Measurements from ENCODE around the gene SF3B4.
"Not testable (repeated sequence)": the region's sequence is repeated elsewhere in the genome, so short reads cannot be mapped to it uniquely, and the experiment has no call there.

Gene SF3B4

DNA sequence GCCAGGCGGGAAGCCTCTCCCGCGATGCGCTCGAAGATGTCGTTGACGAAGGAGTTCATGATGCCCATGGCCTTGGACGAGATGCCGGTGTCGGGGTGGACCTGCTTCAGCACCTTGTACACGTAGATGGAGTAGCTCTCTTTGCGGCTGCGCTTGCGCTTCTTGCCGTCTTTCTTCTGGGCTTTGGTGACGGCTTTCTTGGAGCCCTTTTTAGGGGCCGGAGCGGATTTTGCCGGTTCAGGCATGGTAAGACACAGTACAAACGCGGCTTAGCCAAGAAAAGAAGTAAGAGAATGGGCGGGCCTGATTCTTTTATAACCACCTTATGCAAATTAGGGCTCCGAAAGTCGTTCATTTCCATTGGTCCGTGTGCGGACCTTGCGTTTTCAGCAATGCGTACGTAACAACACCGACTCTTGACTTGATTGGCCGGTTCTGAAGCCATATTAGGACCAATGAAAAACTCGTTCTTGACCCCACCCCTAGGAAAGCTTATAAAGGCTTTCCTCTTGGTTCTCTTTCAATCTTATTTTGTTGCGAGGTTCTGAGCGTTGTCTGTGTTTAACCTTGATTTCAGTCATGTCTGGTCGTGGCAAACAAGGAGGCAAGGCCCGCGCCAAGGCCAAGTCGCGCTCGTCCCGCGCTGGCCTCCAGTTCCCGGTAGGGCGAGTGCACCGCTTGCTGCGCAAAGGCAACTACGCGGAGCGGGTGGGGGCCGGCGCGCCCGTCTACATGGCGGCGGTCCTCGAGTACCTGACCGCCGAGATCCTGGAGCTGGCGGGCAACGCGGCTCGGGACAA lies 41.0 kb downstream of the SF3B4 start:
- in situ Hi-C loops (cut with HindIII; ENCODE audit: low sequenced_read_pairs): no loop called here
- DNase-seq (ENCODE audit: low read depth): peak; percentile 99
- TF ChIP-seq, protein P1, sequence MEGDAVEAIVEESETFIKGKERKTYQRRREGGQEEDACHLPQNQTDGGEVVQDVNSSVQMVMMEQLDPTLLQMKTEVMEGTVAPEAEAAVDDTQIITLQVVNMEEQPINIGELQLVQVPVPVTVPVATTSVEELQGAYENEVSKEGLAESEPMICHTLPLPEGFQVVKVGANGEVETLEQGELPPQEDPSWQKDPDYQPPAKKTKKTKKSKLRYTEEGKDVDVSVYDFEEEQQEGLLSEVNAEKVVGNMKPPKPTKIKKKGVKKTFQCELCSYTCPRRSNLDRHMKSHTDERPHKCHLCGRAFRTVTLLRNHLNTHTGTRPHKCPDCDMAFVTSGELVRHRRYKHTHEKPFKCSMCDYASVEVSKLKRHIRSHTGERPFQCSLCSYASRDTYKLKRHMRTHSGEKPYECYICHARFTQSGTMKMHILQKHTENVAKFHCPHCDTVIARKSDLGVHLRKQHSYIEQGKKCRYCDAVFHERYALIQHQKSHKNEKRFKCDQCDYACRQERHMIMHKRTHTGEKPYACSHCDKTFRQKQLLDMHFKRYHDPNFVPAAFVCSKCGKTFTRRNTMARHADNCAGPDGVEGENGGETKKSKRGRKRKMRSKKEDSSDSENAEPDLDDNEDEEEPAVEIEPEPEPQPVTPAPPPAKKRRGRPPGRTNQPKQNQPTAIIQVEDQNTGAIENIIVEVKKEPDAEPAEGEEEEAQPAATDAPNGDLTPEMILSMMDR (IDR thresholded peaks at IDR 0.05; ENCODE audit: low read depth, low read length, missing control alignments): no peak
- peak overlapping the region; percentile 51 for H3K4me3 ChIP-seq (ENCODE audit: low read depth, low read length)

- H3K4me3 ChIP-seq (ENCODE audit: low read depth, low read length): peak overlapping the region; percentile 51
- DNase-seq (ENCODE audit: low read depth); in situ Hi-C loops (cut with HindIII; ENCODE audit: low sequenced_read_pairs): not testable (repeated sequence)
Measured at GRCh38 chr1:149886121-149886395, 41.5 kb downstream of the SF3B4 start.

DNA sequence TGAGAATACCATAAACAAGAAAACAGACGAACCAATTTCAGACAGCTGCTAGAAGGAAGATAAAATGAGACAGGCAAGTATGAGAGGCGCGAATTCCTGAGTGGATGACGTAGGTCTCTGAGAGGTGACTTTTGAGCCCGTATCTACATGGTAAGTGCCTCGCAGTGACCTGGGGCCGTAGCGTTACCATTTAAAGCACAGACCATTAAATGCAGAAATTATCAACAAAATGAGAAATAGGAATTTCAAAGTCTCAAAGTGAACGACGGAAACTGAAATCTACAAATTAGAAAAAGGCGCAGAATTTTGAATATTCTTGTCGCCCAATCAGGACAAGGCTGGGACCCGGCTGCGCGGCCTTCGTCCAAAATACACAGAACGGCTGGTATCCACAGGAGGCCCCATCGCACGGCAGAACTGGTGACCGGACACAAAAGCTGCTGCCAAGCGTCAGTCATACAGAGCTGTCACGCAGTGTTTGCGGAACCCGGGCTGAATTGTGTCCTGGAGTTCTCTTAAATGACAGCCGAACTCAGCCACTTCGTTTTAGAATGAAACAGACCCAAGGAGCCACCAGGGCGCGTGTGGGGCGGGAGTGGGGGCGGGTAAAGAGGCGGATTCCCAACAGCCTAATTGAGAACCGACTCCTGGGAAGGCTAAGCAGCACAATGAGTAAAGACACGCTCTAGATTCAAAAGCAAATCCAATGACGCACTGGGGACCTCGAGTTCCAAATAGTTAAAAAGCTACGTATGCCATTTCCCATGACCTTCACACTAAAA lies 42.1 kb downstream of the SF3B4 start:
- TF ChIP-seq, protein P1 (IDR thresholded peaks at IDR 0.05; ENCODE audit: low read depth, low read length, missing control alignments): peak; percentile 17
- in situ Hi-C loops (cut with HindIII; ENCODE audit: low sequenced_read_pairs): no loop called here
- peak overlapping the region; percentile 51 for H3K4me3 ChIP-seq (ENCODE audit: low read depth, low read length)
- peak; percentile 53 for DNase-seq (ENCODE audit: low read depth)

DNA sequence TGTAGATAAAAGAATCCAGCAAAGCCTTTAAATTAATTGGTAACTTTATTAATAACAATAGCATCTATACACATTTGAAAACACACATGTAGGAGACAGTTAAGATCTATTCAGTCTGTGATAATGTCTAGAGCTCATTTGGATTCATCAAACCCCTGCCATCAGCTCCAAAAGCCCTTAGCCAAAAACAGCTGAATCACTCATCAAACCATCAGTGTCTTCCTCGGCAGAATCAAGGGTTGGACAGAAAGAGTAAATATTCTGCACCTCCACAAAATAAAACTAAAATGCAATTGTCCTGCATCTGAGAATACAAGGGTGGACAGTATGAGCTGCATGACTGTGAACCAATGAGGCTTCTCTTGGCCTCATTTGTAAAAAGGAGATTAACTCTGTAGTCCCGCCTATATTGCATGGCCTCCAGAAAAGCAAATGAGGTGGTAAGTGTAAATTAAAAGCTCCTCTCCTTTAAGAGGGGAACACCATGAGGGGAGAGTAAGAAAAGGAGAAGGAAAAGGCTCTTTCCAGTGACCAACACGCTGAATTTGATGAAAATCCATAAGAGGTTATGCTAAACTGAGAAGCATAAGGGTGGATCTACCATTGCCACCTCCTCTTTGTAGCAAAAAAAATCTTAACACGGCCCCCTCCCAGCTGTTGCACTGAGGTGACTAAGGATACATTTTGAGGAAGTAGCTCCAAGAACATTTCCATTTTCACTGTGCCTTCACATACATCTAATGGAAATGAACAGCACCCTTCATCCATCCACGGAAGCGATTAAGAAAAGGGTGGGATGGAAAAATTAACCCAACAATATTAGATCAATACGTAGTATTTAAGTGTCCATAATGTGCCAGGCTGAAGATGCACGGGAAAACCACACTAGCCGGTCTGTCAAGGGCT lies 42.9 kb downstream of the SF3B4 start:
- no peak for DNase-seq (ENCODE audit: low read depth)
- peak overlapping the region; percentile 51 for H3K4me3 ChIP-seq (ENCODE audit: low read depth, low read length)
- TF ChIP-seq, protein P1 (IDR thresholded peaks at IDR 0.05; ENCODE audit: low read depth, low read length, missing control alignments): no peak
- in situ Hi-C loops (cut with HindIII; ENCODE audit: low sequenced_read_pairs): no loop called here

DNA sequence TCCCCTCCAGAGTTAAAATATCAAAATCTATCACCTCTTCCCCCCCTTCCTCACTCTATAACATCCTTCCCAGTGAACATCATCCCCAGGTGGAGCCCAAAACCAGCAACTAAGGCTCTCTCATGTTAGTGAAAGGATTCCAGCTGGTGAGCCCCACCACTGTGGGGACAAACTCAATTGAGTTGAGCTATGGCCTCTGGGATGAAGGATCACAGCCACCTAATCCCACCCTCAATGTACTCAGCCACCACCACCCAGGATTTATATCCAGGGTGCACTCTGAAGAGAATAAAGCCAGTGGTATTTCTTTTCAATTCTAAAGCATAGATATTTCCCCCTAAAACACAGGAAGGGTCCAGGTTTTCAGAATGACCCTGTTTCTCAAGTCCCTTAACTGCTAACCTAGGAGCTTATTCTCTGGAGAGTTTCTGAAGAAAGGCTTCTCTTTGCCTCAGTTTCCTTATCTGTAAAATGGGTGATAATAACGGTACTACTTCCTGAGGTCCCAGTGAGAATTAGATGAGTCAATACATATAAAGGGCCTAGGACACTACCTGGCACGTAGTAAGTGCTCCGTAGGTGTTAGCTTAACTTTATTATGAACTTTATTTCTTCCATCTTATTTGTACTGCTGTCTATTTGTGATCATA lies 43.9 kb downstream of the SF3B4 start:
- TF ChIP-seq, protein P1 (IDR thresholded peaks at IDR 0.05; ENCODE audit: low read depth, low read length, missing control alignments): no peak
- in situ Hi-C loops (cut with HindIII; ENCODE audit: low sequenced_read_pairs): no loop called here
- DNase-seq (ENCODE audit: low read depth): no peak
- no peak overlapping the region for H3K4me3 ChIP-seq (ENCODE audit: low read depth, low read length)

GRCh38 chr1:149881876-149882275 lies 45.7 kb downstream of the SF3B4 start:
- in situ Hi-C loops (cut with HindIII; ENCODE audit: low sequenced_read_pairs): no loop called here
- TF ChIP-seq, protein P1 (IDR thresholded peaks at IDR 0.05; ENCODE audit: low read depth, low read length, missing control alignments): no peak
- no peak for DNase-seq (ENCODE audit: low read depth)
- H3K4me3 ChIP-seq (ENCODE audit: low read depth, low read length): no peak overlapping the region
